Measurements from ENCODE around the gene RGS6. TPM values are rescaled to one million over a fixed set of nuclear protein-coding genes. Genes with fewer than 3 reads are reported as not detected.

RGS6 gene
- total RNA-seq, 1 donor from 2014 or later: 0.24 TPM

GRCh38 chr14:72532686-72533454 lies 600.6 kb downstream of the RGS6 start:
- H3K4me3 Mint-ChIP-seq (ENCODE audit: unreplicated experiment): no peak overlapping the region
- H3K27me3 Mint-ChIP-seq (ENCODE audit: unreplicated experiment): no peaks in the 10 kb centered on the region
- TF ChIP-seq CTCF (IDR thresholded peaks at IDR 0.05): no peak
- peaks cover 2% of the 10 kb centered on the region for H3K36me3 Mint-ChIP-seq (ENCODE audit: unreplicated experiment)
- peaks cover 16% of the 10 kb centered on the region for H3K9me3 Mint-ChIP-seq (ENCODE audit: unreplicated experiment)
- DNase-seq (ENCODE audit: extremely low spot score, unreplicated experiment): no peak
- H3K4me1 Mint-ChIP-seq (ENCODE audit: unreplicated experiment): peaks cover 2% of the 10 kb centered on the region
- H3K27ac Mint-ChIP-seq (ENCODE audit: unreplicated experiment): no peak overlapping the region

DNA sequence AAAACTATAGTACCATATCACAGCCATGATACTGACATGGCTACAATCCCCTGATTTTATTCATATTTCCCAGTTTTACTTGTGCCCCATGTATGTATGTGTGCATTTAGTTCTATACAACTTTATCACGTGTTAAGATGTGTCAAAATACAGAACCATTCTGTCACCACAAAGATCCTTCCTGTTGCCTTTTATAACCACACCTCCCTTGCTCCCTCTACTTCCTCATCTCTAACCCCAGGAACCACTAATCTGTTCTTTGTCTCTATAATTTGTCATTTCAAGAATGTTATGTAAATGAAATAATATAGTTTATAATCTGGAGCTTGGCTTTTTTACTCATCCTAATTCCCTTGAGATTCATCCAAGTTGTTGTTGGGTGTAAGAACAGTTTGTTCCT lies 603.3 kb downstream of the RGS6 start:
- Mint-ChIP-seq H3K4me1 (ENCODE audit: unreplicated experiment) (no peaks in the 10 kb centered on the region), H3K9me3 (ENCODE audit: unreplicated experiment) (peaks cover 16% of the 10 kb centered on the region), H3K36me3 (ENCODE audit: unreplicated experiment) (peaks cover 2% of the 10 kb centered on the region), H3K4me3 (ENCODE audit: unreplicated experiment) (no peak overlapping the region), H3K27me3 (ENCODE audit: unreplicated experiment) (no peaks in the 10 kb centered on the region), H3K27ac (ENCODE audit: unreplicated experiment) (no peak overlapping the region)
- TF ChIP-seq CTCF (IDR thresholded peaks at IDR 0.05): no peak
- no peak for DNase-seq (ENCODE audit: extremely low spot score, unreplicated experiment)

- peaks cover 2% of the 10 kb centered on the region for H3K36me3 Mint-ChIP-seq (ENCODE audit: unreplicated experiment)
- H3K4me3 Mint-ChIP-seq (ENCODE audit: unreplicated experiment): no peak overlapping the region
- H3K9me3 Mint-ChIP-seq (ENCODE audit: unreplicated experiment): peaks cover 8% of the 10 kb centered on the region
- no peak for TF ChIP-seq CTCF (IDR thresholded peaks at IDR 0.05)
- no peak for DNase-seq (ENCODE audit: extremely low spot score, unreplicated experiment)
- no peaks in the 10 kb centered on the region for H3K4me1 Mint-ChIP-seq (ENCODE audit: unreplicated experiment)
- no peaks in the 10 kb centered on the region for H3K27me3 Mint-ChIP-seq (ENCODE audit: unreplicated experiment)
- H3K27ac Mint-ChIP-seq (ENCODE audit: unreplicated experiment): no peak overlapping the region
Measured at GRCh38 chr14:72538387-72538786, 606.2 kb downstream of the RGS6 start.

DNA sequence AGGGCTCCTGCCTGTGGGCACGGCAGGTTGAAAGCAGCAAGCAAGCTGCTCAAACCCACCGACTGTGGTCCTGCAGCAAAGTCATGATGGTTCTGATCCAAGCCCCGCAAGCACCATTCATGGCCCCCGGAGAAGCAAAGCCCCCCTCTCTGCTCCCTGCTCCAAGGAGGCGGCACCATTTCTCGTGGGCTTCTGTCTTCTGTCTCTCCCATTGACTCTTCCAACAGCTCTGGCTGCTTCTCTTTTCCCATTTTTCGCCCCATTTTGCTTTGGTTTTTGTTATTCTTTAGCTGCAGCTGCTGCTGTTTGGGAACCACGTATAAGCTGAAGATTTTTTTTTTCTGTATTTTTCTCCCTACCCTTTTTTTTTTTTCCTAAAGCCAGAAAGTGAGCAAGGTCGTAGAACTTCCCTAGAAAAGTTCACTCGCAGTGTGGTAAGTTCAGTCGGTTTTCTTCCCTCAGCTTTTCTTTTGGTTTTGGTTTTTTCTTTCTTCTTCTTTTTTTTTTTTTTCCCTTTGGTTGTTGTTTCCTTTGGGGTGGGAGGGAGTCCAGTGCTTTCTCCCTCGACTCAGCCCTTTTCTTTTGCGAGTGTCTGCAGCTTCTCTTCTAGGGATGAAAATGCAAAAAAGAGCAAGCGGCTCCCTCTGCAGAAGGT lies 607.6 kb downstream of the RGS6 start:
- Mint-ChIP-seq H3K4me1 (ENCODE audit: unreplicated experiment) (peaks cover 9% of the 10 kb centered on the region), H3K27me3 (ENCODE audit: unreplicated experiment) (no peaks in the 10 kb centered on the region), H3K9me3 (ENCODE audit: unreplicated experiment) (no peaks in the 10 kb centered on the region), H3K36me3 (ENCODE audit: unreplicated experiment) (no peaks in the 10 kb centered on the region), H3K27ac (ENCODE audit: unreplicated experiment) (no peak overlapping the region), H3K4me3 (ENCODE audit: unreplicated experiment) (no peak overlapping the region)
- no peak for TF ChIP-seq CTCF (IDR thresholded peaks at IDR 0.05)
- DNase-seq (ENCODE audit: extremely low spot score, unreplicated experiment): no peak

- H3K27ac Mint-ChIP-seq (ENCODE audit: unreplicated experiment): no peak overlapping the region
- no peaks in the 10 kb centered on the region for H3K9me3 Mint-ChIP-seq (ENCODE audit: unreplicated experiment)
- H3K27me3 Mint-ChIP-seq (ENCODE audit: unreplicated experiment): no peaks in the 10 kb centered on the region
- DNase-seq (ENCODE audit: extremely low spot score, unreplicated experiment): no peak
- H3K36me3 Mint-ChIP-seq (ENCODE audit: unreplicated experiment): no peaks in the 10 kb centered on the region
- TF ChIP-seq CTCF (IDR thresholded peaks at IDR 0.05): no peak
- peaks cover 20% of the 10 kb centered on the region for H3K4me1 Mint-ChIP-seq (ENCODE audit: unreplicated experiment)
- no peak overlapping the region for H3K4me3 Mint-ChIP-seq (ENCODE audit: unreplicated experiment)
Measured at GRCh38 chr14:72540836-72541235, 608.6 kb downstream of the RGS6 start.

Data from osteocyte (in vitro differentiated cells).